ENCODE results near the gene PDGFC. TPM values are rescaled to one million over a fixed set of nuclear protein-coding genes. Genes with fewer than 3 reads are reported as not detected.

The PDGFC gene
- polyA plus RNA-seq, 1 donor (not counting 4 experiments of a cell fraction or from before 2014, with no cell fraction given) = 29.7 TPM

DNA sequence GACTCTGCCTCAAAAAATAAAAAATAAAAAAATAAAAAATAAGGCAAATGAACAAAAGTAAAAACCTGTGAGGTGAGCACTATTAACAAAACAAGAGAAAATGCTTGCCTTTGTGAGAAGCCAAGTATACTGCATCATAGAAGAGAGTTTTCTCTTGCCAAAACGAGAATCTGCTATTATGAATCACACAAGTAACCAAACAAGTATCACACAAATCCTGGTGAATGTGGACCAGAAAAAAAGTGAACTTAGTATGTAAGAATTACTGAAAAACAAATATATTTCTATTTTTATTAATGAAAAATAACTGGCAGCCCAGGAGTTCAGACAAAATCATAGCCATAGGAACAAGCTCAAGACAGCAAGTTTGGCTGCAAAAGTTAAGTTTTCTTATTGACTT is 193.5 kb downstream of the PDGFC start:
- H3K79me2 ChIP-seq (ENCODE audit: control insufficient read depth, insufficient read depth, low read length) = peaks cover 29% of the 10 kb centered on the region
- peak overlapping the region; percentile 80 for H3K27ac ChIP-seq (ENCODE audit: control insufficient read depth, insufficient read depth, low read length)
- H3K4me2 ChIP-seq (ENCODE audit: control insufficient read depth, extremely low read depth, insufficient read depth, low read depth, low read length) = peak overlapping the region; percentile 54
- dilution Hi-C loops (cut with MboI; ENCODE audit: extremely low pct_ligation_motif_present, low sequenced_read_pairs) = no loop called here
- DNase-seq (ENCODE audit: low read depth, low spot score) (no peak), FAIRE-seq (peak; percentile 26)
- no peaks in the 10 kb centered on the region for H4K20me1 ChIP-seq (ENCODE audit: control insufficient read depth, extremely low read depth, insufficient read depth, low read length)
- no peak overlapping the region for H3K4me3 ChIP-seq (ENCODE audit: control insufficient read depth in 2 of 3, extremely low read depth in 1 of 3, insufficient read depth in 2 of 3, low read depth in 1 of 3, low read length in 3 of 3)
- no peaks in the 10 kb centered on the region for H3K9me1 ChIP-seq (ENCODE audit: control insufficient read depth, extremely low read depth, insufficient read depth, low read length)
- TF ChIP-seq CTCF (optimal IDR thresholded peaks at IDR 0.05 in 1 of 3, IDR thresholded peaks at IDR 0.05 in 1 of 3, conservative IDR thresholded peaks at IDR 0.05 in 1 of 3; ENCODE audit: extremely low read depth in 1 of 3, insufficient read depth in 2 of 3, low read length in 3 of 3) = no peak
- no peak for TF ChIP-seq EZH2 (IDR thresholded peaks at IDR 0.05; ENCODE audit: low read length)
- H3K4me1 ChIP-seq (ENCODE audit: control insufficient read depth, extremely low read depth, insufficient read depth, low read length) = peaks cover 86% of the 10 kb centered on the region
- peak overlapping the region; percentile 2 for H3K9ac ChIP-seq (ENCODE audit: control insufficient read depth, extremely low read depth, insufficient read depth, low read length)
- no peaks in the 10 kb centered on the region for H3K9me3 ChIP-seq (ENCODE audit: control insufficient read depth, low read depth, low read length)
- H3K36me3 ChIP-seq (ENCODE audit: control insufficient read depth in 2 of 2, extremely low read depth in 1 of 2, insufficient read depth in 2 of 2, low read length in 2 of 2) = peaks cover 0 to 3% of the 10 kb centered on the region in 2 experiments
- H2AFZ ChIP-seq (ENCODE audit: control insufficient read depth, low read length) = no peak overlapping the region
- H3K27me3 ChIP-seq (ENCODE audit: control insufficient read depth, extremely low read depth, insufficient read depth, low read length) = no peaks in the 10 kb centered on the region

DNA sequence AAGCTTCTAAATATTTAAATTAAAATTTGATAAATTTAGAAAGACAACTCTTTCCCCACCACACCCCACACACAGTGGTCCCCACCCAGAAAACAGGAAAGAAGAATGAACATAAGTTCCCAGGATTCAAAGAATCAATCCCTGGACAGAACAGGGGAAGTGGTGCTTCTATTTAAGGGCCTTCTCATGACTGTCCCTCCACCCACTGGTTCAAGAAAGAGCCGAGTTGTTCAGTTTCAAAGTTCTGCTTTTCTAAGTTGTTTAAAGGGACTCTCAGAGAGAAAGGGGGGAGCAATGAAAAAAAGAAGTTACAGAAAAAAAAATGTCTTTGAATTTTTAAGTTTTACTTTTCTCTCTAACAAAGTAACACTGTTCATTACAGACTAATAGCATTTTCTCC is 195.8 kb downstream of the PDGFC start:
- TF ChIP-seq EZH2 (IDR thresholded peaks at IDR 0.05; ENCODE audit: low read length) = no peak
- no peak for TF ChIP-seq CTCF (optimal IDR thresholded peaks at IDR 0.05 in 1 of 3, IDR thresholded peaks at IDR 0.05 in 1 of 3, conservative IDR thresholded peaks at IDR 0.05 in 1 of 3; ENCODE audit: extremely low read depth in 1 of 3, insufficient read depth in 2 of 3, low read length in 3 of 3)
- Histone ChIP-seq H3K27ac (ENCODE audit: control insufficient read depth, insufficient read depth, low read length) (peak overlapping the region; percentile 96), H4K20me1 (ENCODE audit: control insufficient read depth, extremely low read depth, insufficient read depth, low read length) (no peaks in the 10 kb centered on the region), H3K36me3 (ENCODE audit: control insufficient read depth in 2 of 2, extremely low read depth in 1 of 2, insufficient read depth in 2 of 2, low read length in 2 of 2) (peaks cover 0 to 3% of the 10 kb centered on the region in 2 experiments), H3K79me2 (ENCODE audit: control insufficient read depth, insufficient read depth, low read length) (peaks cover 30% of the 10 kb centered on the region), H3K9me1 (ENCODE audit: control insufficient read depth, extremely low read depth, insufficient read depth, low read length) (no peaks in the 10 kb centered on the region), H3K9me3 (ENCODE audit: control insufficient read depth, low read depth, low read length) (no peaks in the 10 kb centered on the region), H3K27me3 (ENCODE audit: control insufficient read depth, extremely low read depth, insufficient read depth, low read length) (no peaks in the 10 kb centered on the region), H3K4me3 (ENCODE audit: control insufficient read depth in 2 of 3, extremely low read depth in 1 of 3, insufficient read depth in 2 of 3, low read depth in 1 of 3, low read length in 3 of 3) (peak overlapping the region; percentile 35 to 78 (median 76)), H3K9ac (ENCODE audit: control insufficient read depth, extremely low read depth, insufficient read depth, low read length) (peak overlapping the region; percentile 89), H3K4me2 (ENCODE audit: control insufficient read depth, extremely low read depth, insufficient read depth, low read depth, low read length) (peak overlapping the region; percentile 99), H3K4me1 (ENCODE audit: control insufficient read depth, extremely low read depth, insufficient read depth, low read length) (peaks cover 84% of the 10 kb centered on the region), H2AFZ (ENCODE audit: control insufficient read depth, low read length) (no peak overlapping the region)
- dilution Hi-C loops (cut with MboI; ENCODE audit: extremely low pct_ligation_motif_present, low sequenced_read_pairs) = no loop called here
- FAIRE-seq (peak; percentile 69), DNase-seq (ENCODE audit: low read depth, low spot score) (no peak)

All from keratinocyte (primary cell).